GM21390 (cell line): ENCODE results near the gene SRRT.

Source experiments
- ATAC-seq: cut with Tn5 transposase; IDR thresholded peaks from one replicate; pipeline ENCODE4 v1.9.1; 2021; ENCODE audit not compliant: unreplicated experiment

SRRT gene

DNA sequence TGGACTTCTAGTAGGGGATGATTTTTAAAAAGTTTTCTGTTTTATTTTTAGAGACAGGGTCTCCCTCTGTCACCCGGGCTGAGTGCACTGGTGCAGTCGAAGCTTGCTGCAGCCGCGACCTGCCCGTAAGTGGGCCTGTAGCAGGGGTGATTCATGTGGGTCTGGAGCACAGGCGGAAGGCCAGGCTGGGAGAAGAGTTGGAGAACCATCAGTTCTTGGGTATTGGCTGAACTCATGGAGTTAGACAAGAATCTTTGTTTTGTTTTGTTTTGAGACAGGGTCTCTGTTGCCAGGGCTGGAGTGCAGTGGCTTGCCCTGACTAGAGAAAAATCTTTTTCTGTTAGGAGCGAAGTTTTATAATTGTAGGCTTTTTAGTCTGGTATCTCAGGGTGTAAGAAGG, 5.7 kb downstream of the SRRT start:
- no peak for ATAC-seq

DNA sequence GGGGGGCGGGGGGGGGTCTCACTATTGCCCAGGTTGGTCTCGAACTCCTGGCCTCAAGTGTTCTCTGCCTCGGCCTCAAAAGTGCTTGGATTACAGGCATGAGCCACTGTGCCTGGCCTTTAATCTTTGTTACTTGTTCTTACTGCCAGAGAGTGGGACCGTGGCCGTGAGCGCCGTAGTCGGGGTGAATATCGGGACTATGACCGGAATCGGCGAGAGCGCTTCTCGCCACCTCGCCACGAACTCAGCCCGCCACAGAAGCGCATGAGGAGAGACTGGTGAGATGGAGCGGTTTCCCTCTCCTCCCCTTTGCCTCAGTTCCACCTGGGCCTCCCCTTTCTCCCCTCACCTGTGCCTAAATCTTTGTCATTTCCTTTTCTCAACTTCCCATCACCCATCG, 6.2 kb downstream of the SRRT start:
- ATAC-seq = no peak

DNA sequence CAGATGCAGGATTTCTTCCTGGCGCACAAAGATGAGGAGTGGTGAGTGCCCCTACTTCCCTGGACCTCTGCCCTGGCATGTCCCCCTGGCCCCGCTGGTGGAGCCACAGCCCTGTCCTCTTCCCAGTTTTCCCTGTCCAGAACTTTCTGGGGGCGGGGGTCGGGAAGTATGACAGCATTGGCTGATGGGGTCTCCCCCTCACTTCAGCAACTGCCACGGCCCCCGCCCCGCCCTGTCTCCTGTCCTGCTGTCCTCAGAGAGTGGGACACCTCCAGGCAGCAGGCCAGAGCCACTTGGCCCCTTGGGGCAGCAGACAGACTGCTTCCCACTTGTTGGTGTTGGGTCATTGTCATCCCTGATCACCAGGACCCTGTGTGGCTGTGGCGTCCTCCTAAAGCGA, 7.3 kb downstream of the SRRT start:
- ATAC-seq = no peak

DNA sequence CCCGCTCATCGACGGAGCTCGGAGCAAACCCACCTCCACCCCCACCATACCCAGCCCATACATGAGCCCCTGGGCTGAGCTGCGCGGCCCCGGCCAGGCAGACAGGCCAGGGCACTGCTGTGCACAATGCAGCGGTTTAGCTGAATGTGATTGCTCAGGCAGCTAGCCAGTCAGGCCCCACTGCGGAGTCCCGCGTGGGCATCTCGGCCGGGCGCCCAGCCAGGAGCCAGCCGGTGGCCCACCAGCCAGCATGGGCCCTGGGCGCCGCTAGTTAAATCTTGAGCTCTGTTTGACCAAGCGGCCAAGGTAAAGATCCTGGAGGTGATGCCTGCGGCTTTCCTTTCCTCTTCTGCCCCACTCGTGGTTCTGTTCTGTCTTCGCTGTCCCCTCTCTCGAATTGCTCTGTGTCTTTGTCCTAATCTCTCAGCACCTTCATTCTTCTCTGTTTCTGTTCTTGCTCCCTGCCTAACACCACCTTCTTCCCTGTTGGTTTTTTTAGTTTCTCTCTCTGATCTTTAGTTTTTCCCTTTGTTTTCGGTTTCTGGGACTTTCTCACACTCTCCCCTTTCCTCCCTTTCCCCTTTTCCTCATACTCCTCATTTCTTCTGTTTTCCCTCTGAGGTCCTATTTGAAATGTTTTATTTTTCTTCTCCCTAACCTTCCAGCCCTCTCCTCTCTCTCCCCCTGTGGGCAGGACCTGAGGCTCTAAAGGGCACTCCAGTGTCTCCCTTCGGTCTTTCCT, 8.1 kb downstream of the SRRT start:
- no peak for ATAC-seq

DNA sequence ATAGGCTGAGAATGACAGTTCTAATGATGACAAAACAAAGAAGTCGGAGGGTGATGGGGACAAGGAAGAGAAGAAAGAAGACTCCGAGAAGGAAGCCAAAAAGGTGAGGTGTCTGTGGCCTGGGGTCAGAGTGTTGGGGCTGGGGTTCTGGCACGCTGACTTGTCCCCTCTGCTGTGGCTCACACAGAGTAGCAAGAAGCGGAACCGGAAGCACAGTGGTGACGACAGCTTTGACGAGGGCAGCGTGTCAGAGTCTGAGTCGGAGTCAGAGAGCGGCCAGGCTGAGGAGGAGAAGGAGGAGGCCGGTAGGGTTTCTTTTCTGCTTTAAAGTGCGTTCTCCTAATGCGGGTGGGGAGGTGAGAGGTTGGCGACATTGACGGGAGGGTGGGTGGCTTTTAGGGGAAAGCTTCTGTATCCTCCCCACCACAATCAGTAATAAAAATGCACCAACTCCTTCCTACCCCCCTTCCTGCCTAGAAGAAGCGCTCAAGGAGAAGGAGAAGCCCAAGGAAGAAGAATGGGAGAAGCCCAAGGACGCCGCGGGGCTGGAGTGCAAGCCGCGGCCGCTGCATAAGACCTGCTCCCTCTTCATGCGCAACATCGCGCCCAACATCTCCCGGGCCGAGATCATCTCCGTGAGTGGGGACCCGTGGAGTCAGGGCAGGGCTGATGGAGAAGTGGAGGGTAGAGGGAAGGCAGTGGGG, 10.0 kb downstream of the SRRT start:
- no peak for ATAC-seq

DNA sequence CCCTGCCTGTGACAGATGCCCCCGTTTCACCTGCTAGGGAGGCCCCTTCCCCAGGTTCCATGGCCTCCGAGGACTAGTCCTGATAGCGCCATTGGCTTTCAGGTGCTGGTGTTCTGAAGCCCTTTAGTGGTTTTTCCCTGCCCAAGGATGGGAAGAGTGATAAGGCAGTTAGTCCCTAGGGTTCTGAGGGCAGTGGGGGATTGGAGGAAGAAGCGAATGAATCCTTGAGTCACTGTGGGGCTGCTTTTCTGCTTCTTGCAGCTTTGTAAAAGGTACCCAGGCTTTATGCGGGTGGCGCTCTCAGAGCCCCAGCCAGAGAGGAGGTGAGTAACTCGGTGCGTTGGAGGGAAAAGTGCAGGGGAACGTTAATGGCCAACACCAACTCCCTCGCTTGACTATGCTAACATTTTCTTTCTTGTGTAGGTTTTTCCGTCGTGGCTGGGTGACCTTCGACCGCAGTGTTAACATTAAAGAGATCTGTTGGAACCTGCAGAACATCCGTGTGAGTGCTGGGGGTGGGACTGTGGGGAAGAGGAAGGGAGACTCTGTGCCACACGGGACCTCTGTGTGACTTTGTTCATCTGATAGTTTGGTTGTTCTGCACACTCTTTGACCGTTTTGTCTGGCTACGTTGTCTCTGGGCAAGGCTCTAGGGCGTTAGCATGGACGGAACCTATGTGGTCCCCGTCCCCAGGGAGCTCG, 10.7 kb downstream of the SRRT start:
- ATAC-seq = no peak

DNA sequence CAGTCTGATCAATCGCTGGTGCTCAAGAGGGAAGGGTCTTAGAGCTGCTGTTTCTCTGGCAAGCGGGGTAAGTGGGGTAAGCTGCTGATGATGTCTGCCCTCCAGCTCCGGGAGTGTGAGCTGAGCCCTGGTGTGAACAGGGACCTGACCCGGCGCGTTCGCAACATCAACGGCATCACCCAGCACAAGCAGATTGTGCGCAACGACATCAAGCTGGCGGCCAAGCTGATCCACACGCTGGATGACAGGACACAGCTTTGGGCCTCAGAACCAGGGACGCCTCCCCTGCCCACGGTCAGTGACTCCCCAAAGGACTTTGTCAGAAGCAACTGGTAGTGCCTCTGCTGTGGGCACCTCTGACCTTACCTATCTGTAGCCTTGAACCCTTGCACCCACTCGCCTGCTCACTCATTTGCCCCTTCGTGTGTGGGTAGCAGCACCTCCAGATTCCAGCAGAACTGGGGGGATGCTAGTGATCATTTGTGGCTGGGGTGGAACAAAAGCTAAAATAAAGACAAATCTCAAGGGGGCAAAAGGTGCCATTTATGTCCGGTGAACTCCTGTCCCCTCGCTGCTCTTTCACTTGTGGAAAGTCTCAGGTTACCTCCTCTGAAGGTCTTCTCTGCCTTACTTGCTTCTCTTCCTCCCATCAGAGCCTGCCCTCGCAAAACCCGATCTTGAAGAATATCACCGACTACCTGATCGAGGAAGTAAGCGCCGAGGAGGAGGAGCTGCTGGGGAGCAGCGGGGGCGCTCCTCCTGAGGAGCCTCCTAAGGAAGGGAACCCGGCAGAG, 11.4 kb downstream of the SRRT start:
- no peak for ATAC-seq

DNA sequence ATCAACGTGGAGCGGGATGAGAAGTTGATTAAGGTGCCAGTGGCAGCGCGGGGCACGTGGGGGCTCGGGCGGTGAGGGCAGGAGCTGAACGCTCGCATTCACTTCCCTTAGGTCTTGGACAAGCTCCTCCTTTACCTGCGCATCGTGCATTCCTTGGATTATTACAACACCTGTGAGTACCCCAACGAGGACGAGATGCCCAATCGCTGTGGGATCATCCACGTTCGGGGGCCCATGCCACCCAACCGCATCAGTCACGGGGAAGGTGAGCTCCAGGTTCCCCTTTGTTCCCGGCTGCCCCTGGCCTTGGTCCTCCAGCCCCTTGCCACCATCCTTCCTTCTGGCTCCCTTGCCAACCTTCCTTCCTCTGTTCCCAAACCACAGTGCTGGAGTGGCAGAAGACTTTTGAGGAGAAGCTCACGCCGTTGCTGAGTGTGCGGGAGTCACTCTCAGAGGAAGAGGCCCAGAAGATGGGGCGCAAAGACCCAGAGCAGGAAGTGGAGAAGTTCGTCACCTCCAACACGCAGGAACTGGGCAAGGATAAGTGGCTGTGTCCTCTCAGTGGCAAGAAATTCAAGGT, 12.1 kb downstream of the SRRT start:
- no peak for ATAC-seq

DNA sequence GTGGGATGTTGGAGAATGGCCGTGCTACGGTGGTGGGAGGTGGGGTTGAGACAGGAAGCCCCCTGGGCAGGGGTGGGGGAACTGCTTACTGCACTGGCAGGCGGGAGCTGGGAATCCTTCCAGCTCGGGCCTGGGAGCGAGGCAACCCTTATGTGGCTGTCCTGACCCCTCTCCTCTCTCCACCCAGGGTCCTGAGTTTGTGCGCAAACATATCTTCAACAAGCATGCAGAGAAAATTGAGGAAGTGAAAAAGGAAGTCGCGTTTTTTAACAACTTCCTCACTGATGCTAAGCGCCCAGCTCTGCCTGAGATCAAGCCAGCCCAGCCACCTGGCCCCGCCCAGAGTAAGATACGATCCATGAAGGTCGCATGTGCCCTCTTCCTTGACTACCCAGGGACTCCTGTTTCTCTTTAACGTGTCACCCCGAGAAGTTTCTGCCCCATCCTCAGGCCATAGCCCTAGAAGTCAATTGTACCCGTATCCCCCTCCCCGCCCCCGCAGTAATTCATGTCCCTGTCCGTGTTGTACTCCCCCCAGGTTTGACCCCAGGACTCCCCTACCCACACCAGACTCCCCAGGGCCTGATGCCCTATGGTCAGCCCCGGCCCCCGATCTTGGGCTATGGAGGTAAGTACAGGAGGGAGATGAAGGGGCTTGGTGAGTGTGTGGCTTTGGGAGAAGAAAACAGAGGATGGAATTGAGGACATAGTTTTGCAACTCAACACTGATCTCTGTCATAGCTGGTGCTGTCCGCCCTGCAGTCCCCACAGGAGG, 12.8 kb downstream of the SRRT start:
- ATAC-seq = peak; percentile 40

DNA sequence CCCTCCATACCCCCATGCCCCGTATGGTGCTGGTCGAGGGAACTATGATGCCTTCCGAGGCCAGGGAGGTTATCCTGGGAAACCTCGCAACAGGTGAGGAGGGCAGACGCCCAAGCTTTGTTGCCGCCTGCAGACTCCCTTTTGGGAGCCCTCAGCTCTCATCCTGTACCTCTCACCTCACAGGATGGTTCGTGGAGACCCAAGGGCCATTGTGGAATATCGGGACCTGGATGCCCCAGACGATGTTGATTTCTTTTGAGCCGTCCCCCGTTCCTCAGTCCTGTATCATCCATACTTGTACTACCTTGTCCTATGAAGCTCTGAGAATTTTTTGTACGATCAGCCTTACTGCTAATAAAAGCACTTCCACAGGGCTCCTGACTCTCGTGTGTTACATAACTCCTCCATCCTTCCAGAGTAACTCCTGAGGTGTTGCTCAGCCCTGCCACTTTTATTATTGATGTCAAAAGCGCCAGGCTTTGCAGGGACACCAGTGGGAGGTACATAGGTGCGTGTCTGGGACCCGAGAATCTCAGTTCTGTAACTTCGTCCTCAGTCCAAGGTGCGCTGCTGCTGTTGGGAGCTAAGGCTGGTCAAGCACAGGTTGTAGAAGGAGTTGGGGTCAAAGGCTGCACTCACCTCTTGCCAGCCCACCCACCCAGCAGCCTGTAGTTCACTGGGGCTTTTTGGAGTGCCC, 13.5 kb downstream of the SRRT start:
- no peak for ATAC-seq

DNA sequence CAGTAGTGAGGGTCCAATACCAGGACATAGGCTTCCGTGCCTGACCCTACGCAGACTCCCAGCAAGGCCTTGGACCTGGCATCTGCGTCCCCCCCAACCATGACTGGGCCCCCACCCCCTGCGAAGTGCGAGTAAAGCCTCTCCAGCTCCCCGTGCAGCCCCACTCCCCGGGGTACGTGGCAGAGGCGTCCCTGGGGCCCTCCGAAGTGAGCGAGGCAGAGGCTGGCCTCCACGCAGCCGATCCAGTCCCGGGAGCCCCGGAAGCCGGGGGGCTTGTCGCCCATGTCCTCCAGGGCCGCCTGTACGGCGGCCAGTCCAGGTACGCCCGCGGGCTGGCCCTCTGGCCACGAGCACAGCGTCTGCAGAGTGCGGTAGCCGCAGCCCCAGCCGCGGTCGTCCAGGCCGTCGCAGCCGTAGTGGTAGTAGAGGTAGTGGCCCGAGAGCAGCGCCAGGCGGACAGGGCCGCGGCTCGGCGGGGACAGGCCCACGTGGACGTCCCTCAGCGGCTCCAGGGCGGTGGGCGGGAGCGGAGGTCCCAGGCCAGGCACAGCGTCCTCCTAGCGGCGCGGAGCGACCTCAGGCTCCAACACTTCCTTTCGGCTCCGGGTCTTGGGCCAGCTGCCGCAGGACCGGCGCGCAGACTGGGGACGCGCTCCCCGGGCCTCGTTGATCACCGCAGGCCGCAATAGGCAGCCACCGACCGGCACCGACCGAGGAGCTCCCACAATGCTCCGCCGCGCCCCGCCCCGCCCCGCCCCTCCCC, 14.3 kb downstream of the SRRT start, which contains the start of gene UFSP1:
Gene UFSP1 (minus strand): TSS at position 728 of the 763 bp plus-strand sequence. CDS start 444 bp downstream, at position 284.
- ATAC-seq = peak; percentile 29

DNA sequence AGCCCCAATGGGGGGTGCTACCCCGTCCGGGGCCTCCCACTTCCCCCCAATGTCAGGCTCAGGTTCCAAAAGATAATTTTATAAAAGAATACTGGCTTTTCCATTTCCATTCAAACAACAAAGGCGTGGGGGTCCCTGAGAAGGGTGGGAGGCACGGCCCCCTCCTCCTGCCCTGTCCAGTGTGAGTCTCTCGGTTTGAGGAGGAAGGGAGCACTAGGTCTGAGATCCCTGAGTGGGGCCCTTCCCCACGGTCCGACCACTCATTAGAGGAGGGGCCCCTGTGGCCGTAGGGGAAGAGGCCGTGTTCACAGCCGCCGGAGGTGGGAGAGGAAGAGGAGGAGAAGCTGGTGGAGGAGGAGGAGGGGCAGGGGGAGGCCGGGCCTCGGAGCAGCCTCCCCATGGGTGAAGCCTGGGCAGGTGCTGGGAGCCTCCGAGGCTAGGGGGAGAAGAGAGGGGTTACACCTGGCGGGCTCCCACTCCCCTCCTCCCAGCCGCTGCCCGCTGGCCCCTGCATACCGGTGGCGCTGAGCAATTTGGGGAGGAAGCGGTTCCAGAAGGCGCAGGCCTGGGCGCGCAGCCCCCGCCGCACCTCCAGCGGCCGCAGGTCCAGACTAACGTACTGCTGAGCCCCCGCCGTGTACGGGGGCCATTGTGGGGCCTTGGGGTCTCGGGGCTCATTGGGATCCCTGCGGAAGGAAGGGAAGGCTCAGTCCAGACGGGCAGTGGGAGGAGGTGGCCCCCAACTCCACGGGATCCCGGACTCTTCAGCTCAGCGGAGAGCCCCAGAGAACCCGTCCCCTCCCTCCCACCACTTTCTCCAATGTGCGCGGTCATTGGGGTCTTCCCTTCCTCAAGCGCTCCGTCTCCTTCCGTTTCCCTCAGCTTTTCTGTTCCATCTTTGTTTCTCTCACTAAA, 16.0 kb downstream of the SRRT start:
- no peak for ATAC-seq

DNA sequence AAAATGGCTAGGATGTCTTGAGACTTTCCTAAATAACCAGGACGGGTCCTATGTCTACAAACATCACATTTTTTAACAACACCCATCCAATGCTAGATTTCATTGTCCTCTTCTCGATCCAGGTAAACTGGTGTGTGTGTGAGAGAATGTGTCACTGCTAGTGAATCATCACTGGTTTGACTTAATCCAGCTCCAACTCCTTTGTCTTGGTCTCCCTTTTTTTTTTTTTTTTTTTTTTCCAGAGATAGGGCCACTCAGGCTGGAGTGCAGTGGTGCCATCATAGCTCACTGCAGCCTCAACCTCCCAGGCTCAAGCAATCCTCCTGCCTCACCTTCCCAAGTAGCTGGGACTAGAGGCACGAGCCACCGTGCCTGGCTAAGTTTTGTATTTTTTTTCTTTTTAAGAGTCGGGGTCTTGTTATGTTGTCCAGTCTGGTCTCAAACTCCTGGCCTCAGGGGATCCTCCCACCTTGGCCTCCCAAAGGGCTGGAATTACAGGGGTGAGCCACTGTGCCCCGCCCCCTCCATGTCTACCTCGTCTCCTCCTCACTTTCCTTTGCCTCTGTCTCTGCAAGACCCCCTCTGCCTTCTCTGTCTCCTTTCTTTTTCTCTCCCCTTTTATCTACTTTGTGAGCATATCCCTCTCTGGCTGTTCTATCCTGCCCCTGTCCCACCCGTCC, 16.8 kb downstream of the SRRT start:
- no peak for ATAC-seq

DNA sequence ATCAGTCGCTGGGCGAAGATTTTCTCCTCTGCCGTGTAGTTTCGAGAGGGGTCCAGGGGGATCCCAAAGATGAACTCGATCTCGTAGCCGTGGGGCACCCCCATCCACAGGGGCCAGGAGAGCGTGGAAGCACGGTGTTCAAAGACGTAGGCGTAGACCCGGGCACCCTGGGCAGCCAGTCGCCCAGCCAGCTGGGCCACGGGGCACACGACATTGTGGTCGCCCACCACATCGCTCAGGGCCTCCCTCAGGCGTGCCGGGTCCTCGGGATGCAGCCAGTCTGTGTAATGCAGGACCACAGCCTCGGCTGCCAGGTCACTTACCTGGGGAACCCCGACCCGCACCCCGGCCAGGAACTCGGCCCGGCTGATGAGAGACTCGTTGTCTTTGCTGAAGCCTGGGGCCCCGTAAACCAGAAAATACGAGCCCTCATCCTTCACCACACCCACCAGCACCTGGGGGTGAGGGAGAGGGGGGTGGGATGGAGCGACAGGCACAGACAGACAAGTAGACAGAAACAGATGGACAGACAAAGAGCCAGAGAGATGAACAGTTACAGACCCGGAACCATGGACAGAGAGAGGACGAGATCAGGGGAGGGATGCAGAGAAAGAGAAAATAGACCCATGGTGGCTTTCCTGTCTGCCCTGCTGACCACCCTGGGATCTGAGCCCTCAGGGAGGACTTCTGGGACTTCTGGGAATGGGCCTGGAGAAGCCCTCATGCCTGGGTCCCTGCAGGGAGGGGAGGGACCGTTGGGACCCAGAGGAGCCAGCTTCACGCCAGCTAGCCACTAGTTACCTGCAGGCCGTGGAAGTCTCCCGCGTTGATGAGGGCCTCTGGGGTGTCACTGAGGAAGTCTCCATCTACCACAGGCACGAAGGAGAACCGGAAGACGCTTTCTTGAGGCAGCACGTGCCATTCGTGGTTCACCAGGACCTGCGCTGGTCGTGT, 17.7 kb downstream of the SRRT start:
- ATAC-seq = no peak

DNA sequence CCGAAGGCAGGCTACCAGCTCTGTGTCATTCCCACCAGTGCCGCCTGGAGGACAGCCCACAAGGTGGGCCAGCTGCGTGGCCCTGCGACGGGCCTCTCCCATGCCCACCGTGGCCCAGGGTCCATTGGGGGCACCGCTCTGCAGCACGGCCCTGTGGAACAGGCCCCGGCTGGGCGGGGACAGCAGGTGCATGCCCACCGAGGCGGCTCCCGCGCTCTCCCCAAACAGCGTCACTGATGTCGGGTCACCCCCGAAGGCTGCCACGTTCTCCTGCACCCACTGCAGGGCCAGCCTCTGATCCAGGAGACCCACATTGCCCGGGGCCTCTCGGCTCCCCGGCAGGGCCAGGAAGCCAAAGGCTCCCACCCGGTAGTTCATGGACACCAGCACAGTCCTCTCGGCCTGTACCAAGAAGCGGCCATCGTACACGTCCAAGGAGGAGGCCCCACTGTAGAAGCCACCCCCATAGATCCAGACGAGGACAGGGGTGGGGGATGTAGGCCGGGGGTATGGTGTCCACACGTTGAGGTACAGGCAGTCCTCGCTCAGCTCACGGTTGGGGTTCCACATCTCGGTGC, 18.5 kb downstream of the SRRT start:
- no peak for ATAC-seq
